Endothelial cell of umbilical vein (primary cell): Measurements from ENCODE around the gene CROT. TPM values are rescaled to one million over a fixed set of nuclear protein-coding genes. Genes with fewer than 3 reads are reported as not detected.

Experiments
- BruUV-seq: library from RNA; stranded (reverse); fragments of 400-500 nt; replicated peaks from 2 replicates; lab custom pipeline; 2021; lab: Mats Ljungman, UMichigan
- CTCF ChIA-PET: fragments of 300-600, 350-600 bp; sonication (Branson Sonifier 250); formaldehyde crosslinking; loops from one replicate; lab custom pipeline; 2021; ENCODE audit warnings: antibody characterized with exemption, inconsistent platforms; lab: Charles Lee
- POLR2A ChIA-PET: fragments of 300-600, 350-600 bp; sonication (Branson Sonifier 250); formaldehyde crosslinking; loops from one replicate; lab custom pipeline; 2021; ENCODE audit warnings: antibody characterized with exemption, inconsistent platforms; lab: Charles Lee
- DNase-seq: peaks from one replicate; pipeline ENCODE4 v3.0.0-alpha.2; 2011; ENCODE audit warnings: low read depth, low spot score
- FAIRE-seq: peaks from 2 replicates; lab custom pipeline; 2011; peaks lifted over from hg19 to GRCh38; lab: Jason Lieb, UNC
- H2AFZ ChIP-seq: 2 replicates; pipeline ENCODE4 v1.6.0; 2012; ENCODE audit warnings: low read depth, low read length, control low read depth, inconsistent platforms
- H3K27ac ChIP-seq: 2 replicates; pipeline ENCODE4 v1.5.1; 2011; ENCODE audit warnings: low read depth, mild to moderate bottlenecking, control low read depth, low read length, moderate library complexity; ENCODE audit not compliant: insufficient read depth
- H3K27me3 ChIP-seq, 2 experiments: 2 replicates each; pipeline versions ENCODE4 v1.6.0 to v1.6.1; 2011; ENCODE audit warnings: low read length in 2 of 2, mixed read lengths in 1 of 2; ENCODE audit not compliant: control insufficient read depth in 2 of 2, insufficient read depth in 2 of 2
- H3K36me3 ChIP-seq, 2 experiments: 2 replicates in 1 of 2; 3 replicates in 1 of 2; pipeline ENCODE4 v1.5.1; 2011; ENCODE audit warnings: low read length in 2 of 2, mild to moderate bottlenecking in 1 of 2, moderate library complexity in 1 of 2; ENCODE audit not compliant: control insufficient read depth in 2 of 2, insufficient read depth in 2 of 2; ENCODE audit errors: extremely low read depth in 1 of 2
- H3K4me1 ChIP-seq: 3 replicates; pipeline ENCODE4 v1.5.1; 2011; ENCODE audit warnings: mild to moderate bottlenecking, low read length; ENCODE audit not compliant: control insufficient read depth, insufficient read depth; ENCODE audit errors: extremely low read depth
- H3K4me2 ChIP-seq: 2 replicates; pipeline ENCODE4 v1.6.1; 2011; ENCODE audit warnings: low read length, control low read depth, mixed read lengths; ENCODE audit not compliant: insufficient read depth
- H3K4me3 ChIP-seq, 3 experiments: fragments of 200-600 bp in 1 of 3; sonication (generic), shearing (Covaris generic) in 1 of 3; replicated peaks in 1 of 3; 2 replicates each; pipeline ENCODE4 v1.5.1; 2011 to 2016; ENCODE audit warnings: control low read depth in 3 of 3, low read length in 3 of 3, mild to moderate bottlenecking in 2 of 3, inconsistent platforms in 1 of 3, low read depth in 1 of 3, moderate library complexity in 1 of 3; ENCODE audit not compliant: insufficient read depth in 1 of 3
- H3K79me2 ChIP-seq: 2 replicates; pipeline ENCODE4 v1.6.0; 2012; ENCODE audit warnings: low read length, inconsistent platforms; ENCODE audit not compliant: control insufficient read depth, insufficient read depth
- H3K9ac ChIP-seq: replicated peaks from 2 replicates; pipeline ENCODE3; 2011; ENCODE audit warnings: low read length, control low read depth; ENCODE audit not compliant: insufficient read depth; ENCODE audit errors: extremely low read depth
- H3K9me1 ChIP-seq: replicated peaks from 3 replicates; pipeline ENCODE4 v1.6.0; 2011; ENCODE audit warnings: mild to moderate bottlenecking, low read length; ENCODE audit not compliant: control insufficient read depth, insufficient read depth; ENCODE audit errors: extremely low read depth
- H3K9me3 ChIP-seq: replicated peaks from 2 replicates; pipeline ENCODE4 v1.5.1; 2012; ENCODE audit warnings: low read length, inconsistent platforms; ENCODE audit not compliant: control insufficient read depth, insufficient read depth
- H4K20me1 ChIP-seq: replicated peaks from 2 replicates; pipeline ENCODE3; 2011; ENCODE audit warnings: mild to moderate bottlenecking, low read length; ENCODE audit not compliant: control insufficient read depth, insufficient read depth; ENCODE audit errors: extremely low read depth
- EZH2 ChIP-seq: IDR thresholded peaks from 2 replicates; pipeline ENCODE4 v1.6.1; 2012; ENCODE audit warnings: borderline replicate concordance, low read depth, mild to moderate bottlenecking, moderate library complexity, low read length, inconsistent platforms; ENCODE audit not compliant: severe bottlenecking
- FOS ChIP-seq: IDR thresholded peaks from 2 replicates; pipeline ENCODE4 v1.6.1; 2011; ENCODE audit warnings: mild to moderate bottlenecking, low read length, moderate library complexity, borderline replicate concordance; ENCODE audit not compliant: insufficient read depth
- GATA2 ChIP-seq: IDR thresholded peaks from 2 replicates; pipeline ENCODE4 v1.7.0; 2011; ENCODE audit warnings: low read depth, mild to moderate bottlenecking, moderate library complexity, mixed read lengths, low read length; ENCODE audit not compliant: insufficient read length, insufficient read depth
- JUN ChIP-seq: IDR thresholded peaks from 2 replicates; pipeline ENCODE4 v1.6.1; 2011; ENCODE audit warnings: borderline replicate concordance, low read depth; ENCODE audit not compliant: insufficient read length, insufficient read depth
- MYC ChIP-seq: IDR thresholded peaks from one replicate; pipeline ENCODE4 v1.6.1; 2011; ENCODE audit warnings: mild to moderate bottlenecking, low read depth, low read length
- POLR2A ChIP-seq: IDR thresholded peaks from 2 replicates; pipeline ENCODE4 v1.6.1; 2012; ENCODE audit warnings: low read depth, mild to moderate bottlenecking, control low read depth, low read length
- POLR2AphosphoS5 ChIP-seq: IDR thresholded peaks from 2 replicates; pipeline ENCODE4 v1.6.1; 2012; ENCODE audit warnings: low read depth, mild to moderate bottlenecking, control low read depth, low read length, moderate library complexity; ENCODE audit not compliant: insufficient read depth
- dilution Hi-C: fragments of 300-500 bp; cut with MboI; formaldehyde crosslinking; loops from one replicate; pipeline ENCODE4 v1.15.0; 2019; ENCODE audit warnings: low sequenced_read_pairs; ENCODE audit not compliant: extremely low pct_ligation_motif_present
- intact Hi-C: fragments of 100-400 bp; cut with micrococcal nuclease; formaldehyde crosslinking; loops from one replicate; pipeline ENCODE4 v1.10.0; 2022
- polyA plus RNA-seq, 4 experiments: library from polyadenylated mRNA; depleted of rRNA in 3 of 4; stranded (reverse) in 3 of 4; unstranded in 1 of 4; fragments of >200 nt; gene quantifications; 2 replicates each; pipeline versions ENCODE4 v1.2.1 to v1.2.3, GENCODE V29; 2011 to 2012; ENCODE audit warnings: missing spikeins in 1 of 4
- total RNA-seq: library from RNA; stranded (reverse); gene quantifications from 2 replicates; pipeline ENCODE4 v1.2.3, GENCODE V29; 2021
- TF ChIP-seq, protein P1 (sequence below), 2 donors: IDR thresholded peaks; 1 replicate in 1 of 2; 2 replicates in 1 of 2; pipeline ENCODE4 v1.5.1; 2011; ENCODE audit warnings: low read length in 2 of 2, mild to moderate bottlenecking in 2 of 2, moderate library complexity in 2 of 2, control low read depth in 1 of 2, inconsistent platforms in 1 of 2, low read depth in 1 of 2; ENCODE audit not compliant: insufficient read depth in 1 of 2; ENCODE audit errors: extremely low read depth in 1 of 2
- TF ChIP-seq, protein P2 (sequence below): IDR thresholded peaks from 2 replicates; pipeline ENCODE4 v1.6.1; 2011; ENCODE audit not compliant: insufficient read depth, insufficient read length

CROT gene
- total and polyA plus RNA-seq, 2 donors (not counting 3 experiments of a cell fraction or from before 2014, with no cell fraction given) = 3.3 to 6.6 TPM

DNA sequence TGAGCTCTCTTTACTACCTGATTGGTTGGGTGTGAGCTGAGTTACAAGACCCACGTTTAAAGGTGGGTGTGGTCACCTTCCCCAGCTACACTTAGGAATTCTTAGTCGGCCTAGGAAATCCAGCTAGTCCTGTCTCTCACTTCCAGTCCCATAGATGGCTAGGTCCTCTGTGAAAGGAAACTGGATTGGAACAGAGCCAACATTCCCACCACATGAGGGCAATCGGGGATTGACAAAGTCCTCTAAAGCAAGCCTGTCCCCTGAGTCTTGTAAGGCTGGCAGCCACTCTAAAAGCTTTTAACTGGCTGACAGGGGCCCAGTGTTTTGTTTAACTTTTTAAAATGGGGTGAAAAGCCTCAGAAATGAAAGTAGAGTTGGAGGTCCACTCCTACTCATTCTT is 15.1 kb upstream of the CROT start:
- no peaks in the 10 kb centered on the region for H3K79me2 ChIP-seq
- no peaks in the 10 kb centered on the region for H3K27me3 ChIP-seq
- no peaks in the 10 kb centered on the region for H3K4me1 ChIP-seq
- TF ChIP-seq JUN (no peak), POLR2A (no peak), EZH2 (no peak), POLR2AphosphoS5 (no peak), GATA2 (no peak), MYC (no peak), FOS (no peak)
- TF ChIP-seq, protein P1, sequence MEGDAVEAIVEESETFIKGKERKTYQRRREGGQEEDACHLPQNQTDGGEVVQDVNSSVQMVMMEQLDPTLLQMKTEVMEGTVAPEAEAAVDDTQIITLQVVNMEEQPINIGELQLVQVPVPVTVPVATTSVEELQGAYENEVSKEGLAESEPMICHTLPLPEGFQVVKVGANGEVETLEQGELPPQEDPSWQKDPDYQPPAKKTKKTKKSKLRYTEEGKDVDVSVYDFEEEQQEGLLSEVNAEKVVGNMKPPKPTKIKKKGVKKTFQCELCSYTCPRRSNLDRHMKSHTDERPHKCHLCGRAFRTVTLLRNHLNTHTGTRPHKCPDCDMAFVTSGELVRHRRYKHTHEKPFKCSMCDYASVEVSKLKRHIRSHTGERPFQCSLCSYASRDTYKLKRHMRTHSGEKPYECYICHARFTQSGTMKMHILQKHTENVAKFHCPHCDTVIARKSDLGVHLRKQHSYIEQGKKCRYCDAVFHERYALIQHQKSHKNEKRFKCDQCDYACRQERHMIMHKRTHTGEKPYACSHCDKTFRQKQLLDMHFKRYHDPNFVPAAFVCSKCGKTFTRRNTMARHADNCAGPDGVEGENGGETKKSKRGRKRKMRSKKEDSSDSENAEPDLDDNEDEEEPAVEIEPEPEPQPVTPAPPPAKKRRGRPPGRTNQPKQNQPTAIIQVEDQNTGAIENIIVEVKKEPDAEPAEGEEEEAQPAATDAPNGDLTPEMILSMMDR (IDR thresholded peaks at IDR 0.05; ENCODE audit: extremely low read depth in 1 of 2, insufficient read depth in 1 of 2, low read depth in 1 of 2, low read length in 2 of 2) = no peak
- TF ChIP-seq, protein P2, sequence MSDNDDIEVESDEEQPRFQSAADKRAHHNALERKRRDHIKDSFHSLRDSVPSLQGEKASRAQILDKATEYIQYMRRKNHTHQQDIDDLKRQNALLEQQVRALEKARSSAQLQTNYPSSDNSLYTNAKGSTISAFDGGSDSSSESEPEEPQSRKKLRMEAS = no peak
- DNase-seq = no peak
- no peaks in the 10 kb centered on the region for H3K9me1 ChIP-seq
- intact Hi-C loops (no loop called here), dilution Hi-C loops (no loop called here)
- H2AFZ ChIP-seq = no peak overlapping the region
- no peak overlapping the region for H3K9ac ChIP-seq
- CTCF ChIA-PET = interaction anchor here (0.8 to 1.3 kb wide), 2 partner anchors 18 to 86 kb away, joined by 3 to 4 read pairs; no protein-coding TSS in a partner anchor
- H3K9me3 ChIP-seq = peaks cover 4% of the 10 kb centered on the region
- no peak for FAIRE-seq
- POLR2A ChIA-PET = no interaction called here
- peaks cover 0 to 2% of the 10 kb centered on the region in 2 experiments for H3K36me3 ChIP-seq
- no peaks in the 10 kb centered on the region for H4K20me1 ChIP-seq
- no peak overlapping the region for H3K4me3 ChIP-seq
- BruUV-seq = no TSS peak
- no peak overlapping the region for H3K4me2 ChIP-seq
- H3K27ac ChIP-seq = no peak overlapping the region
